PFSK-1 (cell line): ENCODE results near the gene WDR81.

Experiments
- FOXP2 ChIP-seq: optimal IDR thresholded peaks from 2 replicates; pipeline ENCODE3; 2011; ENCODE audit warnings: borderline replicate concordance, control low read depth, inconsistent platforms; ENCODE audit not compliant: insufficient read depth; ENCODE audit errors: extremely low read length, extremely low read depth
- POLR2AphosphoS5 ChIP-seq: IDR thresholded peaks from 2 replicates; pipeline ENCODE4 v1.6.1; 2012; ENCODE audit warnings: low read depth, mild to moderate bottlenecking, control low read depth, low read length, moderate library complexity
- SIN3A ChIP-seq: IDR thresholded peaks from 2 replicates; pipeline ENCODE4 v1.6.1; 2012; ENCODE audit warnings: mild to moderate bottlenecking, low read length, moderate library complexity, borderline replicate concordance; ENCODE audit not compliant: insufficient read depth
- TAF1 ChIP-seq: IDR thresholded peaks from 2 replicates; pipeline ENCODE4 v1.6.1; 2012; ENCODE audit warnings: low read length, control low read depth, borderline replicate concordance; ENCODE audit not compliant: insufficient read depth
- TF ChIP-seq, protein P1 (sequence below), 2 experiments: IDR thresholded peaks; 2 replicates each; pipeline versions ENCODE4 v1.6.1 to v1.8.0; 2011 to 2012; ENCODE audit warnings: low read depth in 2 of 2, low read length in 2 of 2, control low read depth in 1 of 2, inconsistent platforms in 1 of 2, mild to moderate bottlenecking in 1 of 2, moderate library complexity in 1 of 2; ENCODE audit not compliant: insufficient read depth in 1 of 2

Gene WDR81

DNA sequence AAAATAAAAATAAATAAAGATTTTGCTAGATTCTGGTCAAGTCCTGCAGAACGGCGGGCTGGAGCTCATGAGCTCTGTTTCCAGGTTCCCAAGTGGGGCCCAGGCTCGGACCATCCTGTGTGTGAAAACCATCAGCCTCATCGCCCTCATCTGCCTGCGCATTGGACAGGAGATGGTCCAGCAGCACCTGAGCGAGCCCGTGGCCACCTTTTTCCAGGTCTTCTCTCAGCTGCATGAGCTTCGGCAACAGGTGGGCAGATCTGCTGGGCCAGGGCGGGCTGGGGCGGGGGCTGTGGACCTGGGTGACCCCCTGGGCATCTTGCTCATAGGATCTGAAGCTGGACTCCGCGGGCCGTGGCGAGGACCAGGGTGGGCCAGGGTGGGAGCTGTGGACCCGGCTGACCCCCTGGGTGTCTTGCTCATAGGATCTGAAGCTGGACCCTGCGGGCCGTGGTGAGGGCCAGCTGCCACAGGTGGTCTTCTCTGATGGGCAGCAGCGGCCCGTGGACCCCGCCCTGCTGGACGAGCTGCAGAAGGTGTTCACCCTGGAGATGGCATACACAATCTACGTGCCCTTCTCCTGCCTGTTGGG lies 7.8 kb downstream of the WDR81 start:
- no peak for TF ChIP-seq SIN3A
- TF ChIP-seq FOXP2 = no peak
- no peak for TF ChIP-seq TAF1
- TF ChIP-seq, protein P1, sequence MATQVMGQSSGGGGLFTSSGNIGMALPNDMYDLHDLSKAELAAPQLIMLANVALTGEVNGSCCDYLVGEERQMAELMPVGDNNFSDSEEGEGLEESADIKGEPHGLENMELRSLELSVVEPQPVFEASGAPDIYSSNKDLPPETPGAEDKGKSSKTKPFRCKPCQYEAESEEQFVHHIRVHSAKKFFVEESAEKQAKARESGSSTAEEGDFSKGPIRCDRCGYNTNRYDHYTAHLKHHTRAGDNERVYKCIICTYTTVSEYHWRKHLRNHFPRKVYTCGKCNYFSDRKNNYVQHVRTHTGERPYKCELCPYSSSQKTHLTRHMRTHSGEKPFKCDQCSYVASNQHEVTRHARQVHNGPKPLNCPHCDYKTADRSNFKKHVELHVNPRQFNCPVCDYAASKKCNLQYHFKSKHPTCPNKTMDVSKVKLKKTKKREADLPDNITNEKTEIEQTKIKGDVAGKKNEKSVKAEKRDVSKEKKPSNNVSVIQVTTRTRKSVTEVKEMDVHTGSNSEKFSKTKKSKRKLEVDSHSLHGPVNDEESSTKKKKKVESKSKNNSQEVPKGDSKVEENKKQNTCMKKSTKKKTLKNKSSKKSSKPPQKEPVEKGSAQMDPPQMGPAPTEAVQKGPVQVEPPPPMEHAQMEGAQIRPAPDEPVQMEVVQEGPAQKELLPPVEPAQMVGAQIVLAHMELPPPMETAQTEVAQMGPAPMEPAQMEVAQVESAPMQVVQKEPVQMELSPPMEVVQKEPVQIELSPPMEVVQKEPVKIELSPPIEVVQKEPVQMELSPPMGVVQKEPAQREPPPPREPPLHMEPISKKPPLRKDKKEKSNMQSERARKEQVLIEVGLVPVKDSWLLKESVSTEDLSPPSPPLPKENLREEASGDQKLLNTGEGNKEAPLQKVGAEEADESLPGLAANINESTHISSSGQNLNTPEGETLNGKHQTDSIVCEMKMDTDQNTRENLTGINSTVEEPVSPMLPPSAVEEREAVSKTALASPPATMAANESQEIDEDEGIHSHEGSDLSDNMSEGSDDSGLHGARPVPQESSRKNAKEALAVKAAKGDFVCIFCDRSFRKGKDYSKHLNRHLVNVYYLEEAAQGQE (IDR thresholded peaks at IDR 0.05; ENCODE audit: insufficient read depth in 1 of 2, low read depth in 2 of 2, low read length in 2 of 2) = no peak
- TF ChIP-seq POLR2AphosphoS5 = no peak

DNA sequence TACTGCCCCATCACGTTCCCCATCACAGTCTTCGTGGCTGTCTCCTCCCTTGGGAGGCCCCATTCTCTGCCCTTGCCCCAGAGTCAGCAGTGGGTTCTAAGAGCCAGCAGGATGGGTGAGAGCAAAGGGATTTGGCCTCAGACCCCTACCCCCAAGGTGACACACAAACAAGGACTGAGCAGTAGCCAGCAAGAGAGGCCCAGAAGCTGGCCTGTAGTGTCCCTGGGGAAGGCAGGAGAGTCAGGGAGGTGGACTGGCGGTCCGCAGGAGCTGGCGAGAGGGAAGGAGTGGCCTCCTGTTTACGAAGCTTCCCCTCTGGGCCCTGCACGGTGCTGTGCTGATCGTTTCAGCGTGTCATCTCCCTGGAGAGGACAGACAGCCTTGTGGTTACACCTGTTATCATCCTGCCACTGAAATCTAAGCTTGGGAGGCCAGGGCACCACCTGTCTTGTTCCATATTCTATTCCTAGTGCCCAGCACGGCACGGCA lies 8.4 kb downstream of the WDR81 start:
- TF ChIP-seq, protein P1 (IDR thresholded peaks at IDR 0.05; ENCODE audit: insufficient read depth in 1 of 2, low read depth in 2 of 2, low read length in 2 of 2) = no peak

DNA sequence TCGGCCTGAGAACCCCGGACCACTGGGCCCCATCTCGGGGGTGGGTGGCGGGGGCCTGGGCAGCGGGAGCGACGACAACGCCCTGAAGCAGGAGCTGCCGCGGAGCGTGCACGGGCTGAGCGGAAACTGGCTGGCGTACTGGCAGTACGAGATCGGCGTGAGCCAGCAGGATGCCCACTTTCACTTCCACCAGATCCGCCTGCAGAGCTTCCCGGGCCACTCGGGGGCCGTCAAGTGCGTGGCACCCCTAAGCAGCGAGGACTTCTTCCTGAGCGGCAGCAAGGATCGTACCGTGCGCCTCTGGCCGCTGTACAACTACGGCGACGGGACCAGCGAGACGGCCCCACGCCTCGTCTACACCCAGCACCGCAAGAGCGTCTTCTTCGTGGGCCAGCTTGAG lies 9.3 kb downstream of the WDR81 start:
- TF ChIP-seq, protein P1 (IDR thresholded peaks at IDR 0.05; ENCODE audit: insufficient read depth in 1 of 2, low read depth in 2 of 2, low read length in 2 of 2) = no peak
- TF ChIP-seq FOXP2 = peak; percentile 11

DNA sequence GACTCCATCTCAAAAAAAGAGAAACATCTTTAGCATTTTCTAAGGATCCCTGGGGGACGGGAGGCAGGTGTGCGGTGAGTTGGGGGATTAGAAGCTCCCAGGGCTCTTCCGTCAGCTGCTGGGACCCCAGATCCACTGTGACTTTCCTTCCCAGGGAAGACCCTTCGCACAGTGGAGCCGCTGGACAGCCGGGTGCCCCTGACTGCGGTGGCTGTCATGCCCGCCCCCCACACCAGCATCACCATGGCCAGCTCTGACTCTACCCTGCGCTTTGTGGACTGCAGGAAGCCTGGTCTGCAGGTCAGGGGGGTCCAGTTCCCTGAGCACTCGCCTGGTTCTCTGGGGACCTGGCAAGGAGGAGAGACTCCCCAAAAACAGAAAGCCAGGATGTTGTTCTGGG lies 10.9 kb downstream of the WDR81 start:
- TF ChIP-seq TAF1 = no peak
- no peak for TF ChIP-seq FOXP2
- TF ChIP-seq POLR2AphosphoS5 = no peak

DNA sequence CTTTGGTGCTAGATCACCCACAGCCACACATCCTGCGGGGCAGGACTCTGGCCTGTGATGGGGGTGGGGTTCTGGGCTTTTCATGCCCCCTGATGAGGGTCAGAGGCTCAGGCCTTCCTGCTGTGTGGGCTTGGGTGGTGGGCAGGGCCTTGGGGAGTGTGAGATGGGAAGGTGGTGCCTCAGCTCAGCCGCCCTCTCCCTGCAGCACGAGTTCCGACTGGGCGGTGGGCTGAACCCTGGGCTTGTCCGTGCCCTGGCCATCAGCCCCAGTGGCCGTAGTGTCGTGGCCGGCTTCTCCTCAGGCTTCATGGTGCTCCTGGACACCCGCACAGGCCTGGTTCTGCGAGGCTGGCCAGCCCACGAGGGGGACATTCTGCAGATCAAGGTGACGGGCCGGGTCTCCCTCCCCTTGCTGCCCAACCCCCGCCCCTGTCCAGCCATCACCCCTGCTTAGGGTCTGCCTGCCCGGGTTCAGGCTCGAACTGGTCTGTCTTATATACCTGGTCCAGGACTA lies 11.4 kb downstream of the WDR81 start:
- TF ChIP-seq POLR2AphosphoS5 = no peak
- TF ChIP-seq TAF1 = no peak
- TF ChIP-seq FOXP2 = no peak
- TF ChIP-seq SIN3A = no peak
- TF ChIP-seq, protein P1 (IDR thresholded peaks at IDR 0.05; ENCODE audit: insufficient read depth in 1 of 2, low read depth in 2 of 2, low read length in 2 of 2) = no peak
